RWPE2 (cell line): ENCODE measurements around the gene STOX1.

ENCODE experiments used
- ATAC-seq: fragments of 200-7000 bp; cut with Tn5 transposase; 3 replicates; pipeline ENCODE4 v1.9.1; 2021; ENCODE audit warnings: low read depth
- DNase-seq: peaks from one replicate; pipeline ENCODE4 v3.0.0-alpha.2; 2020; ENCODE audit warnings: low spot score
- H3K27ac ChIP-seq: fragments of 450-650 bp; 2 replicates; pipeline ENCODE4 v1.5.1; 2017; ENCODE audit warnings: mild to moderate bottlenecking; ENCODE audit not compliant: poor library complexity, severe bottlenecking
- H3K27me3 ChIP-seq: fragments of 250-450 bp; sonication (Bioruptor Pico); 2 replicates; pipeline ENCODE4 v1.5.1; 2021; ENCODE audit warnings: mild to moderate bottlenecking, moderate library complexity; ENCODE audit not compliant: insufficient read depth, poor library complexity, severe bottlenecking
- H3K36me3 ChIP-seq: fragments of 250-450 bp; sonication (Bioruptor Pico); 2 replicates; pipeline ENCODE4 v1.5.1; 2020; ENCODE audit warnings: low read depth, mild to moderate bottlenecking, moderate library complexity
- H3K4me1 ChIP-seq: fragments of 250-450 bp; sonication (Bioruptor Pico); 2 replicates; pipeline ENCODE4 v1.5.1; 2021; ENCODE audit warnings: mild to moderate bottlenecking, moderate library complexity; ENCODE audit not compliant: insufficient read depth, poor library complexity, severe bottlenecking
- H3K4me3 ChIP-seq: fragments of 250-450 bp; sonication (Bioruptor Pico); 2 replicates; pipeline ENCODE4 v1.5.1; 2021; ENCODE audit warnings: mild to moderate bottlenecking, moderate library complexity; ENCODE audit not compliant: severe bottlenecking
- H3K9me3 ChIP-seq: fragments of 250-450 bp; sonication (Bioruptor Pico); 2 replicates; pipeline ENCODE4 v1.5.1; 2021; ENCODE audit warnings: mild to moderate bottlenecking, moderate library complexity; ENCODE audit not compliant: severe bottlenecking
- TF ChIP-seq, protein P1 (sequence below): fragments of 450-650 bp; IDR thresholded peaks from one replicate; pipeline ENCODE4 v1.5.1; 2017; ENCODE audit warnings: mild to moderate bottlenecking, moderate library complexity; ENCODE audit not compliant: poor library complexity, severe bottlenecking

The STOX1 gene

GRCh38 chr10:68878496-68878895, 51.2 kb downstream of the STOX1 start:
- TF ChIP-seq, protein P1, sequence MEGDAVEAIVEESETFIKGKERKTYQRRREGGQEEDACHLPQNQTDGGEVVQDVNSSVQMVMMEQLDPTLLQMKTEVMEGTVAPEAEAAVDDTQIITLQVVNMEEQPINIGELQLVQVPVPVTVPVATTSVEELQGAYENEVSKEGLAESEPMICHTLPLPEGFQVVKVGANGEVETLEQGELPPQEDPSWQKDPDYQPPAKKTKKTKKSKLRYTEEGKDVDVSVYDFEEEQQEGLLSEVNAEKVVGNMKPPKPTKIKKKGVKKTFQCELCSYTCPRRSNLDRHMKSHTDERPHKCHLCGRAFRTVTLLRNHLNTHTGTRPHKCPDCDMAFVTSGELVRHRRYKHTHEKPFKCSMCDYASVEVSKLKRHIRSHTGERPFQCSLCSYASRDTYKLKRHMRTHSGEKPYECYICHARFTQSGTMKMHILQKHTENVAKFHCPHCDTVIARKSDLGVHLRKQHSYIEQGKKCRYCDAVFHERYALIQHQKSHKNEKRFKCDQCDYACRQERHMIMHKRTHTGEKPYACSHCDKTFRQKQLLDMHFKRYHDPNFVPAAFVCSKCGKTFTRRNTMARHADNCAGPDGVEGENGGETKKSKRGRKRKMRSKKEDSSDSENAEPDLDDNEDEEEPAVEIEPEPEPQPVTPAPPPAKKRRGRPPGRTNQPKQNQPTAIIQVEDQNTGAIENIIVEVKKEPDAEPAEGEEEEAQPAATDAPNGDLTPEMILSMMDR, result no peak
- no peak overlapping the region for H3K4me3 ChIP-seq
- ATAC-seq (no peak), DNase-seq (no peak)
- no peaks in the 10 kb centered on the region for H3K4me1 ChIP-seq
- no peaks in the 10 kb centered on the region for H3K9me3 ChIP-seq
- no peak overlapping the region for H3K27ac ChIP-seq
- H3K36me3 ChIP-seq, result no peaks in the 10 kb centered on the region
- H3K27me3 ChIP-seq, result no peaks in the 10 kb centered on the region

DNA sequence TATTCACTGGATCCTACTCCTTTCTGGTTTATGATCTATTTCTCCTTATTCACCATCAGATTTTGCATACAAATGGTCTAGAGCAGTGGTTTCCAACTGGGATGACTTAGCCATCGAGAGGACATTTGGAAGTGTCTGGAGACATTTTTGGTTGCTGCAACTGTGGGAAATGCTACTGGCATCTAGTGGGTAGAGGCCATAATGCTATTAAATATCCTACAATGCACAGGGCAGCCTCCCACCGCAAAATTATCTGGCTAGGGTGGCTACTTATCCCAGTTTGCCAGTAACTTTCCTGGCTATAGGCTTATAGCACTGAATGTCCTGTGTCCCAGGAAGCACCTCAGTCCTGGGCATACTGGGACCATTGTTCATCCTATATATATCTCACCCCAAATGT, 52.3 kb downstream of the STOX1 start:
- no peaks in the 10 kb centered on the region for H3K4me1 ChIP-seq
- DNase-seq (no peak), ATAC-seq (no peak)
- no peaks in the 10 kb centered on the region for H3K9me3 ChIP-seq
- H3K27me3 ChIP-seq, result no peaks in the 10 kb centered on the region
- H3K27ac ChIP-seq, result no peak overlapping the region
- TF ChIP-seq, protein P1, result no peak
- no peak overlapping the region for H3K4me3 ChIP-seq
- H3K36me3 ChIP-seq, result no peaks in the 10 kb centered on the region

GRCh38 chr10:68880181-68880580, 52.9 kb downstream of the STOX1 start:
- no peaks in the 10 kb centered on the region for H3K27me3 ChIP-seq
- H3K9me3 ChIP-seq, result no peaks in the 10 kb centered on the region
- ATAC-seq (no peak), DNase-seq (no peak)
- TF ChIP-seq, protein P1, result no peak
- H3K27ac ChIP-seq, result no peak overlapping the region
- H3K4me3 ChIP-seq, result no peak overlapping the region
- H3K4me1 ChIP-seq, result no peaks in the 10 kb centered on the region
- no peaks in the 10 kb centered on the region for H3K36me3 ChIP-seq

DNA sequence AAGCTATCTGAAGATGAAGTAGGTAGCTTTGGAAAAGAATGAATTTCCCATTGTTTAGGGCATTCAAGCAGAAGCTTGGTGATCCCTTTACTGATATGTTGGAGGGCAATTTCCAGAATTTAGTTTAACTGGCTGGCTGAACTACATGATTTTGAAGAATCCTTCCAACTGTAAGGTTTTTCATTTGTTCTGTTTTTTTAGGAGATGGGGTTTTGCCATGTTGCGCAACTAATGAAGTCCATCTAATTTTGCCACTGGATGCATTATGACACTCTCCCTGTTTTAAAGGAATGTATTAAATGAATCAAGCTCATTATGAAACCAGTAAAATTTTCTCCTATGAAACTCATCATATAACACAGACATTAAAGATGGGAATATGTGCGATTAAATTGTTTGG, 67.7 kb downstream of the STOX1 start:
- H3K4me1 ChIP-seq, result no peaks in the 10 kb centered on the region
- no peaks in the 10 kb centered on the region for H3K9me3 ChIP-seq
- ATAC-seq (no peak), DNase-seq (no peak)
- H3K27ac ChIP-seq, result no peak overlapping the region
- no peak overlapping the region for H3K4me3 ChIP-seq
- no peaks in the 10 kb centered on the region for H3K36me3 ChIP-seq
- no peaks in the 10 kb centered on the region for H3K27me3 ChIP-seq
- TF ChIP-seq, protein P1, result no peak

DNA sequence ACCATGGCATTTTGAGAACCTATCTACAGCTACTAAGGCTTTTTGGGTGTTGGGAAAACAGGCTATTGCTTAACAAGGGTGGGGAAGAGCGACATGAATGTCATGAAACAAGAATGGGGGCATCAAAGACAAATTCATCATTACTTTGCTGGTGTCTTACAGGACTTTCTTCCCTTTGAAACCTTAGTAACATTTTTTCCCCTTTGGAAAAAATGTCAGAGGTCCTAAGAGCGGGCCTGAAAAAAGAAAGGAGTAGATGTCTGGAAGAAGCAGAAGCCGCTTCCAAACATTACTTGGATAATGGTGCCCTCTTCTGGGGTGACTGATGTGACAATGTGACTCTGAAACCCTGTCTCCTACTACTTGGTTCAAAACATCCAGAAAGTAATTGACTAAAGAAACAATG, 70.0 kb downstream of the STOX1 start:
- no peaks in the 10 kb centered on the region for H3K4me1 ChIP-seq
- H3K27me3 ChIP-seq, result no peaks in the 10 kb centered on the region
- no peak for DNase-seq
- TF ChIP-seq, protein P1, result peak; percentile 72
- peaks cover 1% of the 10 kb centered on the region for H3K36me3 ChIP-seq
- ATAC-seq, result no peak
- no peak overlapping the region for H3K27ac ChIP-seq
- H3K9me3 ChIP-seq, result no peaks in the 10 kb centered on the region
- H3K4me3 ChIP-seq, result no peak overlapping the region
